ENCODE measurements around the gene TAPBP. TPM values are rescaled to one million over a fixed set of nuclear protein-coding genes. Genes with fewer than 3 reads are reported as not detected.

Gene TAPBP
- total and polyA plus RNA-seq, 7 donors: 7.8 to 114 (median 45.7) TPM

DNA sequence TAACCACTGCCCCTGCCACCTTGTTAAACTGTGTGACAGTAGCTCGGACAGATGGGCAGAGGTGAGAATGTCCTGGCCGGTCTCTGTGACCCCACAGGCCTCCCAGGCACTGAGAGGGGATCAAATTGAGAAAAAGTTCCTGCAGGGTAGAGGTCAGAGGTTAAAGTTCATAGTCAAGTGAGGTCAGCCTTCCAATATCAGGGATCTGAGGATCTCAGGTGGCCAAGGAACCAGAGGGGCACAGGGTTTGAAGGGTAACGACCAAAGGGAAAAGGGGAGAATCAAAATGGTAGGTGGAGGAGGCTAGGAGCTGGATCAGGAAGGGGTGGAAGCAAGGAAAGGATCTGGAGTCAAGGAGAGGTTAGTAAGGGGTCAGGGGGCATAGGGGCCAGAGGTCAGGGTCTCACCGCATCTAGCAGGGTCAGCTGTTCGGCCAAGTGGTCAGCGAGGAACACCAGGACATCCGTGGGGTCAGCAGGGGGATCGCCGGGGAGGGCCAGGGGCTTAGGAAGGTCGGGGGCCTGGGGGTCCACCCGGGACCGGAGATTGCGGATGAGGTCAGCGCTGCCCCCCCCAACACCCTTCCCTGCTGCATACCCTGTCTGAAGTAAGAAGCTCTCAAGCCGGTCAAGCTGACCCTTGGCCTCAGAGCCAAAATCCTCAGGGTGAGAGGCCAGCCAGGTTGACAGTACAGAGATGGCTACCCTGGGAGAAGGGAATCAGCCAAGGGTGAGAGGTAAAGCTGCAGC is 18.1 kb downstream of the TAPBP start:
- H3K9me3 ChIP-seq: no peaks in the 10 kb centered on the region
- H3K27me3 ChIP-seq: no peaks in the 10 kb centered on the region
- TF ChIP-seq POLR2AphosphoS5 (IDR thresholded peaks at IDR 0.05) (no peak), POLR2A (IDR thresholded peaks at IDR 0.05) (no peak), EP300 (IDR thresholded peaks at IDR 0.05) (no peak)
- TF ChIP-seq, protein P1, sequence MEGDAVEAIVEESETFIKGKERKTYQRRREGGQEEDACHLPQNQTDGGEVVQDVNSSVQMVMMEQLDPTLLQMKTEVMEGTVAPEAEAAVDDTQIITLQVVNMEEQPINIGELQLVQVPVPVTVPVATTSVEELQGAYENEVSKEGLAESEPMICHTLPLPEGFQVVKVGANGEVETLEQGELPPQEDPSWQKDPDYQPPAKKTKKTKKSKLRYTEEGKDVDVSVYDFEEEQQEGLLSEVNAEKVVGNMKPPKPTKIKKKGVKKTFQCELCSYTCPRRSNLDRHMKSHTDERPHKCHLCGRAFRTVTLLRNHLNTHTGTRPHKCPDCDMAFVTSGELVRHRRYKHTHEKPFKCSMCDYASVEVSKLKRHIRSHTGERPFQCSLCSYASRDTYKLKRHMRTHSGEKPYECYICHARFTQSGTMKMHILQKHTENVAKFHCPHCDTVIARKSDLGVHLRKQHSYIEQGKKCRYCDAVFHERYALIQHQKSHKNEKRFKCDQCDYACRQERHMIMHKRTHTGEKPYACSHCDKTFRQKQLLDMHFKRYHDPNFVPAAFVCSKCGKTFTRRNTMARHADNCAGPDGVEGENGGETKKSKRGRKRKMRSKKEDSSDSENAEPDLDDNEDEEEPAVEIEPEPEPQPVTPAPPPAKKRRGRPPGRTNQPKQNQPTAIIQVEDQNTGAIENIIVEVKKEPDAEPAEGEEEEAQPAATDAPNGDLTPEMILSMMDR (IDR thresholded peaks at IDR 0.05): no peak
- DNase-seq: no peak
- peaks cover 19 to 59% (median 37%) of the 10 kb centered on the region in 4 donors for H3K36me3 ChIP-seq
- H3K4me3 ChIP-seq: no peak overlapping the region
- no peak overlapping the region for H3K27ac ChIP-seq
- H3K4me1 ChIP-seq: peaks cover 0 to 29% (median 23%) of the 10 kb centered on the region in 4 donors
- intact Hi-C loops (cut with DNase I): loop anchor here (5.0 kb wide), 1 partner anchor 132 kb away; no protein-coding TSS in a partner anchor
- 91 to 95% methylated on average over 15 of the region's 15 CpGs for WGBS, 2 donors

DNA sequence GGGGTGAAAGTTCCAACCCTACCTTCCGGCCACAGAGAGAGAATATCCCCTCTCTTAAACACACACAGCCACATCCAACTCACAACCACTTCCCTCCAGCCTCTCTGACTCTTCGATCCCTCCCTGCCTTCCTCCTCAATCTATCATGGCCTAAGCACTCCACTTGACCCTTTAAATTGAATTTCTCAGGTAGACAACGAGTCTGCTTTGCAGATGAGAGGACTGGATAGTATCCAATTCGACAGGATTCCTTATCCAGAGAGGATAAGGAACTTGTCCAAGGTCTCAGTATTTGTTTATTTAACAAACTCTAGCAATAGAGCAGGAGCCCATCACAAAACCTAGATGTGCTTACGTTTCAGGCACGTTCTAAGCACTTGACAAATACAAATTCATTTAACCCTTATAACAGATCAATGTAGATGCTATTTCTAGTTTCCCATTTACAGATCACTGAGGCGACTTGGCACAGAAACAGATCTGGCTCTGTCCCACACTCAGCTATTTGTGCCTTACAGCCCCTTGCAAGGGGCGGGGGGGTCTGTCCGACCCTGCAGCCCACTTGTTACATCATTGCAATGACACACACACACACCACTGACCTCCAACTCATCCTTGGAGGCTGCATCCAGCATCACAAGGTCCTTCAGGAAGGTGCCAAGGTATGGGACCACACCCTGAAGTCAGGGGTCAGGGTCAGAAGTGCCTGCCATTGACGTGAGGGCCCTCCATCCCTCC is 19.6 kb downstream of the TAPBP start:
- no peaks in the 10 kb centered on the region for H3K9me3 ChIP-seq
- no peaks in the 10 kb centered on the region for H3K27me3 ChIP-seq
- H3K27ac ChIP-seq: no peak overlapping the region
- intact Hi-C loops (cut with DNase I): no loop called here
- H3K4me1 ChIP-seq: peaks cover 0 to 30% (median 23%) of the 10 kb centered on the region in 4 donors
- 68 to 74% methylated on average over 10 of the region's 10 CpGs for WGBS, 2 donors
- no peak overlapping the region for H3K4me3 ChIP-seq
- H3K36me3 ChIP-seq: peaks cover 19 to 62% (median 37%) of the 10 kb centered on the region in 4 donors
- no peak for DNase-seq
- TF ChIP-seq, protein P1 (IDR thresholded peaks at IDR 0.05): no peak
- TF ChIP-seq POLR2A (IDR thresholded peaks at IDR 0.05): no peak
- TF ChIP-seq POLR2AphosphoS5 (IDR thresholded peaks at IDR 0.05): no peak
- no peak for TF ChIP-seq EP300 (IDR thresholded peaks at IDR 0.05)

GRCh38 chr6:33292996-33293682 is 20.7 kb downstream of the TAPBP start:
- Histone ChIP-seq H3K27ac (no peak overlapping the region), H3K36me3 (peaks cover 19 to 62% (median 37%) of the 10 kb centered on the region in 4 donors), H3K9me3 (no peaks in the 10 kb centered on the region), H3K4me1 (peaks cover 0 to 32% (median 28%) of the 10 kb centered on the region in 4 donors), H3K4me3 (no peak overlapping the region), H3K27me3 (no peaks in the 10 kb centered on the region)
- 91 to 92% methylated on average over 16 of the region's 16 CpGs for WGBS, 2 donors
- TF ChIP-seq, protein P1 (IDR thresholded peaks at IDR 0.05): no peak
- DNase-seq: no peak
- intact Hi-C loops (cut with DNase I): no loop called here

GRCh38 chr6:33290459-33290858 is 23.4 kb downstream of the TAPBP start:
- 76 to 81% methylated on average over 7 of the region's 7 CpGs for WGBS, 2 donors
- no peaks in the 10 kb centered on the region for H3K27me3 ChIP-seq
- peak overlapping the region in 1 of 4 donors; percentile 61 for H3K4me3 ChIP-seq
- no peak for DNase-seq
- peak overlapping the region in 1 of 4 donors; percentile 80 for H3K27ac ChIP-seq
- H3K9me3 ChIP-seq: no peaks in the 10 kb centered on the region
- intact Hi-C loops (cut with DNase I): no loop called here
- no peak for TF ChIP-seq POLR2A (IDR thresholded peaks at IDR 0.05)
- TF ChIP-seq EP300 (IDR thresholded peaks at IDR 0.05): no peak
- TF ChIP-seq, protein P1 (IDR thresholded peaks at IDR 0.05): no peak
- no peak for TF ChIP-seq POLR2AphosphoS5 (IDR thresholded peaks at IDR 0.05)
- peaks cover 20 to 70% (median 38%) of the 10 kb centered on the region in 4 donors for H3K36me3 ChIP-seq
- H3K4me1 ChIP-seq: peaks cover 0 to 30% (median 23%) of the 10 kb centered on the region in 4 donors

Data from sigmoid colon (tissue), 7 donors.